Measurements from ENCODE around the gene OMD.

Gene OMD

GRCh38 chr9:92373167-92373566 is 51.1 kb downstream of the OMD start:
- no peak for DNase-seq (ENCODE audit: low read depth in 2 of 2, low spot score in 1 of 2)

GRCh38 chr9:92369075-92369474 is 55.2 kb downstream of the OMD start:
- no peak for DNase-seq (ENCODE audit: low read depth in 2 of 2, low spot score in 1 of 2)

All from stimulated activated CD8-positive, alpha-beta memory T cell treated with anti-CD3 and anti-CD28 coated beads, Interleukin-4, amount 100 ng/mL, for 1 hour (primary cell).